Stimulated activated CD8-positive, alpha-beta memory T cell treated with anti-CD3 and anti-CD28 coated beads, Interleukin-2, amount 100 ng/mL, for 48 hours (primary cell): ENCODE measurements around the gene SLC44A3.

Source experiments
- DNase-seq, 2 donors: peaks; one replicate each; pipeline ENCODE4 v3.0.0-alpha.2; 2020; ENCODE audit warnings: low read depth in 2 of 2

The SLC44A3 gene

DNA sequence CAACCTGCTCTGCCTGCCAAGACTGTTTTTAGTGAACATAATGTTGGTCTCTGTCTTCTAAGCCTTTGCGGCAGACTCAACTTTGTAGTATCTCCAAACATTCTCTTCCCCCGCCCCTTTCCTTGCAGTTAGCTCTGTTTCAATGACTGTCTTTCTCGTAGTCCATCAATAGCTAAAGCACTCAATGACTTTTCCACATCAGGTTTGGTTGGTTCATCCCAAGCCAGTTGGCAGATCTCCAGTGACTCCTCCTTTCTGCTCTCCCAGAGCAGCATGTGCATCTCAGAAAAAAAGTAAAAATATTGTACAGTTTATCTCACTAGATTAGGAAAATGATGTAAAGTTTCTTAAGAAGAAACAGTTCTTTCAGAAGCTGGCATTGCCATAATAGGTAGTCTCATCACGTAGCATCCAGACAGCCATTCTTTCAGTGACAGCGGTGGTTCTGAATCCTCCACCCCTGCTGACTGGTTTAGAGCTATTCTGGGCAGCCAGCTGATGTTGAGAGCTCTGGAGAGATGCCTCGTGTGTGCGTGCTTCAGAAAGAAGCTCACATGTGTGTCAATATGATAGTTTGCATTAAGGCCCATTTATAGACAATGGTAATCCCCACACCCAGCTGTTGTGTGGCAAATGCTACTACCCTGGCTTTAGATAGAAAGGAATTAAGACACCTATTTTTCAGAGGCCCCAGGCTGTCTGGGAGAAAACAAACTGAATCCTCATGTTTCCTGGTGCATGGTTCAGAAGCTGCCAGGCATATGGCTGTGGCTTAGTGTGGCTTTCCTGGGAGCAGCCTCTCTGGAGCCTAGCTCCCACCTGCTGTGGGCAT, 53.6 kb downstream of the SLC44A3 start:
- no peak for DNase-seq

DNA sequence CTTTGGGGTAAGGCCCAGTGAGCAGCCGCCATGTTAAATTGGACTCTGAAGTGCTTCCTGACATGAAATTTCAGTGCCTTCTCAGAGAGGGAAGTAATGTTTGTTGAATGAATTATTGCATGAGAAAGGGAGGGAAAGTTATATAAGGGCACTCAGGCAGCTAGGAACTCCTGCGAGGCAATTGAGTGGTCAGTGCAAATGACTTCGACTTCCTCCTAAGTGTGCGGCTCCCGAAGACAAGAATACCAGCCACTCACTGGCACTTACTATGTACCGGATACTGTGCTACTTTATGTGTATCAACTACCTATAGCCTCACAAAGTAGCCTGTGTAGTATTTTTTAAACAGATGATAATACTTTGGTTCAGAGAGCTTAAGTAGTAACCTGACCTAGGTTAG, 54.3 kb downstream of the SLC44A3 start:
- DNase-seq = no peak

DNA sequence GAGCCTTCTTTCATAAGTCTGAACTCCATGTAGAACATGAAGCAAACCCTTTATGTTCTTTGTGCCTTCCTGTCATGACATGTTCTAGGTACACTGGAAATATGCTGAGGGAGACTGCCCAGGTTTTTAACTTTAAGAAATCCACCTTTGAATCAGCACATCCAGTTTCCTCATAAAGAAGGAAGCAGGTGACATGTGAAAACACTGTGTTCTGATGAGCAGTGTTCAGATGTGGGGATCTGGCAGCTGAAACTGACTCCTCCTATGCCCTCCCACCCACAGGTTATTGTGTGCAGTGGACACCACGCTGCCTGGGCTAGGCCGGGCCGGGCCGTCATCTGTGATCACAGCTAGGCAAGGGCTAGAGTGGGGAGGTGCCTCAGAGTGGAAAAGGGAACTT, 55.6 kb downstream of the SLC44A3 start:
- no peak for DNase-seq

DNA sequence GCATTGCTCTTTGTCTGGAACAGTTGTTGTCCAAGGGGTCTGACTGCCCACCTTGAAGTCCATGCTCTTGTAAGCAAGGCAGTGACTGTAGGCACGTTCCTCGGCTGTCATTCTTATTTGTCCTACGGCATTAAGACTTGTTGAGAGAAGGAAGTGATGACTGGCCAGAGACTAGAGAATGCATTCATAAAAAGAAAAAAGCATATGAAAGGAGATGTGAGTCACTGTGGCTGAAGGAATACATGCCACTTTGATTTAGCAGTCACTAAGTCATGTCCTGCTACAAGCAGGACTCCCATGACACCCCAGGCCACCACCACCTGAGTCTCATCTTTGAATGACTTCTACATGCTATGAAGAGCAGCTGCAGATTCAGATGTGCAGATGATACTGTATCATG, 56.2 kb downstream of the SLC44A3 start:
- DNase-seq = no peak

DNA sequence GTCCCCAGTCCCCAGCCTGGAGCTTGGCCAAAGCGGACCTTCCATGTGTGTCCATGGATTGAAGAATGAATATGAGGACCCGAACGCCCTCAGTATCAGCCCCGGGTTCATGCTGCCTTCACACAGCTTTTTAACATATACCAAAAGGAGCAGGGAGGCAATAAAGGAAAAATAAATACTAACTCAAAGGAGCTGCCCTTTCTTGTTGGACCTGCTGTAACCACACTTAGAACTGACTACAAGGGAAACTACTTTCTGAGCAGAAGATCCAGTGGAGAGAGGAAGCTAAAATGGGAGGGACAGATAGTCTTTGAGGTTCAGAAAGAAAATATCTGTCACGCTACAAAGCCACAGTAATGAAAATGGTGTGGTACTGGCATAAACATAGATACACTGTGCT, 58.2 kb downstream of the SLC44A3 start:
- DNase-seq = no peak

DNA sequence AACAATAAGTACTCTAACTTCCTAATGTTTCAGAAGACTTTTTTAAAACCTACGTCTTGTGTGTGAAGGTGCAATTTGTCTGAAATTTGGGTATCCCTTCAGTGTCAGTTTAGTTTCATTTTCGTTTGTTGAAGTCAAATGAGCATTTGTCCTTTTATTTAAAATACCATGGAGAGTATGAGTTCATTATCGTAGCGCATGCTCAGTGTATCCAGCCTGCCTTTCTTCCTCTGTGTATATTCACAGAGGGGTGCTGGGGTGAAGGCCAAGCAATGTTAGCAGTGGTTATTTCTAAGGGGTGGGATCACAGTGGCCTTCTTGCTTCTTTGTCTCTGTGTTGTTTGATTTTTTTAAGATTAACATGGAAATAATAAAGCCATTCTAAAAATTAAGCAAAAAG, 63.5 kb downstream of the SLC44A3 start:
- DNase-seq = no peak

DNA sequence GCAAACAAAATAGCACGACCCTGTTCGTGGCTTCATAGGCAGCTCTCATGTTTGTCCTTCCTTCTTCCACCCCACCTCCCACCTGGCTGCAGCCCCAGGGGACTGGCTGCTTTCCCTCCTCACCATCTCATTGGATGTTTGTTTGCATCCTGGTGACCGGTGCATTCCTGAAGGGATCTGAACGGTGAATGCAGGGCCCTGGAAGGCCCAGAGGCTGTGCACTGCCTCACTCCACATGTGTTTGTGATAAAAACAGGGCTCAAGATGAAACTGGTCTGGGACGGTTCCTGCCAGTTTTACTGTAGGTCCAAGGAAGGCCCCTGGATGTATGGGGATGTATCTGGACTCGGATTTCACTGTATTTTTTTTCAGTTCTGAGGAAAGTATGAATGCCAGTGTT, 63.9 kb downstream of the SLC44A3 start:
- no peak for DNase-seq

DNA sequence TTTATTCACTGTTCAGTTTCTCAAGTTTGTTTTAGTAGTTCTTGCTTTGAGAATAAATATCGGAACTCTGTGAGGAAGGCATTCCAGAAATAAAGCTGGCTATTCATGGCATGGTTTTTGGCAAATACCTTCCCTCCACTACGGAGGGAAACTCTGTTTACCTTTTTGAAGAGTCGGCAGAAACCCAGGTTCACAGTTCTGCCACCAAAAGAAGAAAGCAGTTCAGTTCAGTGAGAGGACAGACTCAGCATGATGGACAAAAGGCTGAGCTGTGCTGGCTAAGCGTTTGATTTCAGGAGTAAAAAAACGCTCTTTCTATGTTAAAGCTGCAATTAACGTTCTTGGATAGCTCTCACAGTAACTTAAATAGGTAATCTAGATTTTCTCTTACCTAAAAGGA, 64.3 kb downstream of the SLC44A3 start:
- no peak for DNase-seq

DNA sequence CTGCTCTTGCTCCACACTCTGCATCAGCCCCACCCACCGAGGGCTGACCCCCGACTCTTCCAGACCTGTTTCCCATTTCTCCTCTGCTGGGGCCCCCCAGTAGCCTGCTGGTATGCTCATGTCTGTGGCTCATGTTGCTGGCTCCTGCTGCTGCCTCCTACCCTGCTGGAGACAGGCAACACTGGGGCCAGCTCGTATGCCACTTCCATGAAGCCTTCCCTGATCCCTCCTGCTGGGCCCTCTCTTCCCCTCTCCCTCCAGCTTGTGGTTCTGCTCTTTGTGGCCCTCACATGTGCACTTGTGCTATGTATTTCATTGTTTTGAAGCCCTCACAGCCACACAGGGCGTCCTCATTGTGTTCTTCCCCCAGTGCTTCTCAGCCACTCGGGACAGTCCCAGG, 66.2 kb downstream of the SLC44A3 start:
- DNase-seq = no peak

DNA sequence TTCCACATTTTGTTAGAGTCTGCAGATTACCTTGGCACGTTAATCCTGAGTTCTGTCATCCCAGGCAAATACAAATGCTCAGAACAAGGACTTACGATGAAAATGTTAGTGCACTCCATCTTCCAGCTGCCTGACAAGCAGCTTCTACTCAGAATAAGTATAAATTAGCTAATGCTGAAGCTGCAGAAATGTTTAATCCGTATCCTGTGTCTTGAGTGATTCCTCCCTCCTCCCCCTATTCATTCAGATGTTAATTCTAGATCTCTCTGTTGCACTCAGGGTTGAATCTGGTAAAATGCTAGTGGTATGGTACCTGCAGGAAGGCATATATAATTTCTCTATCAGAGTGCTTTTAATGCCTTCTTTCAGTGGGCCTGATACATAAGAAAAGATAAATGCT, 66.9 kb downstream of the SLC44A3 start:
- no peak for DNase-seq

DNA sequence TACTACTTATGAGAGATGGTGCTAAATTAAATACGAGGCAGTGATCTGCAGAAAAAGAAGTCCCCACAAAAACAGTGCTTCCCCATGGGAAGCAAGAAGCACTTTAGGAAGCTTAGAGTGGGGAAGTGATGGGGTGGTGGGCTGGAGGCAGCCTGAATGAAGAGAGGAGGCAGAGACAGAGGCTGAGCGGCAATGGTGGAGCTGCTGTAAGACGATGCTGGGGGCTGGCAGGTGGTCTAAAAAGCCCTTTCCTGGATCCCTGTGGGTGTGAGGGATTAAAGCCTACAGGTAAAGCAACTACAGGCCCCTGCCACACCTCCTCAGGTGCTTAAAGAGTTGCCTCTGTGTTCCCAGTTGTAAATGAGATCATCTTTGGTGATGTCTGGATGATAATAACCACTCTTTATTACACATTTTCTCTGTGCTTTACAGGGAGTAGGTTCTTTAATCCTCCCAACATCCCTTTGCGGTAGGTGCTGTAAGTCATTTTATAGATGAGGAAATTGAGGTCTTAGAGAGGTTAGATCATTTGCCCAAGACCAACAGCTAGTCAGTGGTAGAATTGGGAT, 67.5 kb downstream of the SLC44A3 start:
- DNase-seq = no peak

DNA sequence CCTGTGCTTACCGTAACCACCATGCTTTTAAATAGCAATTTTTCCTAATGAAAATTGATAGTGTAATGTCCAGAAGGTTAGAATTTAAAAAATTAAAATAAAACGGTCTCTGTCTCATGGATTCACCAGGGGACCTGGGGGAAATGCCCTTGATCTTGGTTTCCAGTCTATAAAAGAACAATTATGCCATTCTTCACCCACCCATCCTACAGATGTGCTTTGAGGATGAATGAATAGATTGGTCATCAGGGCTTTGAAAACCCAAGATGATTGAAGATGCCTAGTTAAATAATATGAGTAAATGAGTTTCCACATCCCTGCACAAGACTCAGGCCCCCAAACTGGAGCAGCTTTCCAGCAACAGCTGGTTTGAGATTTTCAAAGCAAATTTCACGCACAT, 68.0 kb downstream of the SLC44A3 start:
- DNase-seq = no peak

DNA sequence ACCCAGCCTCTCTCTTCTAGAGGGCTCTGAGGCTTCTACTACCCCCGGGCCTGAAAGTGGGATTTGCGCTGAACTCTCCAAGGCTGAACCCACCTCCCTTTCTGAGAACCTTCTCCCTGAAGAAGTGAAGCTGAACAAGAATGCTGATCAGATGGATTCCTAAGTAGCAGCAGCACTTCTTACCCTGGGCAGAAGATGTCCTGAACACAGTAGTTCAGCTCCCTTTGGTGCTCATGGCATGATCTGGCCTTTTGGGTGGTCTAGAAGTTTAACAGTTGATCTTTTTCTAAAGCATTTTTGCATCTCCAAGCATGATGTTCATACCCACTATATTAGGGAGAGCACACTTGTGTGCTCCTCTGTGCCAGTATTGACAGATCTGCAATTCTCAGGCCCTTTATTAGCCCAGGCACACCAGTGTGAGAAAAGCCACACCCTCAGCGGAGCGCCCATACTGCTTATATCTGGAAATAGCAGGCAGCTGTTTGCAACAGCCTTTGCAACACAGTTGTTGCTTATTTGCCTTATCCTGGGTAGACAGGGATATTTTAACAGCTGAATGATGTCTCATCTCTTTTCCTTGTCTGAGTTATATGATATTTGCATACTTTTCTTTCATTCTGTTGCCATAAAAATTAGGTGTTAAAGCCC, 72.6 kb downstream of the SLC44A3 start:
- DNase-seq = no peak

DNA sequence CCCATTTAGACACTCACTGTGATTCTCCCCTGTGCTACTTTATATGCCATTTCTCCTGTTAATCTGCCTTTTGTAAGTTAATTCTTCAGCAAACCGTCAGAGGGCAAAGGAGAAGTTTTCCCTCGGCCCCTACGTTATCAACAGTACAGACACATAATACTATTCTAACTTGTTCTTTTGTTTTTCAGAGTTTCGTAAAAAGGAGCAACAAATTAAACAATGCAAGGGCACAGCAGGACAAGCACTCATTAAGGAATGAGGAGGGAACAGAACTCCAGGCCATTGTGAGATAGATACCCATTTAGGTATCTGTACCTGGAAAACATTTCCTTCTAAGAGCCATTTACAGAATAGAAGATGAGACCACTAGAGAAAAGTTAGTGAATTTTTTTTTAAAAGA, 74.5 kb downstream of the SLC44A3 start:
- DNase-seq = no peak

DNA sequence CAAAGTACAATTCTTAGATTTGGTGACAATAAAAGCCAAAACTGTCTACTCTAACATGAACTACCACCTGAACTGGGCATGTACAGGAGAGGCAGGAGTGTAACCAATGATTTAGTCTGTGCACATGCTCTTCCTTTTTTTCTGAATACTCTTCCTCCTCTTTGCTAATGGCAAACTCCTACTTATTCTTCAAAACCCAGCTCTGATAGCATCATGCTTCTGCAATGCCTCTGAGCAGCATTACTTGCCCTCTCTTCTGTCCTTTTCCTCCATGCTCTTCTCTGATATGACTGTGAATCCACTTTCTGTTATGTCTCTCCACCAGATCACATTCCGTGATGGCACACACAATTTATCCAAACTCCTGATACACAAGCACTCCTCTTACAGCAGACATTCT, 75.4 kb downstream of the SLC44A3 start:
- DNase-seq = no peak

DNA sequence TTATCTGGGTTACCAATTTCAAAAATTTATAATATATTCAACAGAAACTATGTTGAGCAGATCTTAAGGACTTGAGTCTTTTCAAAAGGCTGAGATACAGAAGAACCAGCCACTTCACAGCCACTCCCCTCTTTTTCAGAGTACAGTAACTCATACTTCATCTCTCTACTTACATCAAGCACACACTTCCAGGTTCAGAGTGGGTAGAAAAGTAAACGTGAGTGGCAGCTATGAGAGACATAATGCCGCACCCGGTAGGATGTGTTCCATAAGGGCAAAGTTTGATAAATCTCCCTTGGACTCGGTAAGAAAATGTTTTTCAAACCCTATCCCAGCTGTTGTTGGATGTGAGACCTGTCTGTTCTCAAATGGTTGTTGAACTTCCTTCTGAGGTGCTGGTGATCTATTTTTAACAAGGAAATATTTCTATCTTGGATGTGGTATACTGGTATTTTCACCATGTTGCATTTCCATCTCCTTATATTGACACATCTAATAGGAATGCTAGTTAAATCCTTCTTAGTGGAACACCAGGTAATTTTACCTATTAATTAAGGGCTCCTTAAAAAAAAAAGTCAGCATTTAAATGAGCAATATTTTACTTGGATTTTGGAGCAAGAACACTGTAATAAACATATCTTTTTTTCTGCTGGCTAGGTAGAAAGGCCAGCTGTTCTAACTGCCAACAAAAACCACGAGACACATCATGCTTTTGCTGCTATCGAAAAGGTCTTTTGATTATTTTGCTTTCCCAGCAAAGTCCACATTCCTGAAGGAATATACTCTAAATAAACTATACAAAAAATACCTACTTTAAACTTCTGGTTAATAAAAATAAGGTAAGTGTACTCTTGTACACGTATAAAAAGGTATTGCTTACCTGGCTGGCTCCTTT, 78.6 kb downstream of the SLC44A3 start:
- DNase-seq = no peak

DNA sequence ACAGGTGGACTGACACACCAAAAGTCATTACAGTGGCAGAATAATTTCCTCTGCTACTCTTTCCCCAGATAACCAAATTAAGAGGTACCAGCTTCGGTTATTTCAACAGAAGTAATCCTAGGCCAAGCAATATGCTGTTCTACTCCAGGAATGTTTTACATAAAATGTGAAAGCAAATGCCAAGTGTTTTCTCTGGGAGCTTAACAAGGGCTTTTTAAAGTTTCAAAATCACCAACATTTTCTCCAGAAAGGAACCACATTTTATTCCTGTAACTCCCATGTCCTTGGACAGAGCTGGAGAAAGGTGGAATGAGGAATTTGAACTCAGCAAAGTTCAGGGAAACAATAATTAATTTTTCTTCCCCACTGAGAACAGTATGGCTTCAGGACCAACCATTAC, 79.6 kb downstream of the SLC44A3 start:
- DNase-seq = no peak

DNA sequence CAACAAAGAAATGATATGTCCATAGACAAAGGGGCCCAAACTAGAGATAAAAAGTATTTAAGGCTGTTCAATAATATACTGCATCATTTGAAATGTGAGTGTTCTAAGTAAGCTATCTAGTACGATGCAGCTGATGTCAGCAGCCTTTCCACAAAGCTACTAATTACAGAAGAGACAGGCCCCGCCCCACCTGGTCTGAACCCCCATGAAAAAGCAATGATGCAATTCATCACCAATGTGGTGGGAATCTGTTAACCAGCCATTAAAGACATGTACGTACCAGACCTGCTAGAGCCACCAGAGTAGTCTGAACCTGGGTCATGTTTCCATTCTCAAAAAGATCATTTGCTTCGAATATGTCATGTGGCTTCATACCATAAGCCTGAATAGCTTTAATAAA, 81.7 kb downstream of the SLC44A3 start:
- no peak for DNase-seq

DNA sequence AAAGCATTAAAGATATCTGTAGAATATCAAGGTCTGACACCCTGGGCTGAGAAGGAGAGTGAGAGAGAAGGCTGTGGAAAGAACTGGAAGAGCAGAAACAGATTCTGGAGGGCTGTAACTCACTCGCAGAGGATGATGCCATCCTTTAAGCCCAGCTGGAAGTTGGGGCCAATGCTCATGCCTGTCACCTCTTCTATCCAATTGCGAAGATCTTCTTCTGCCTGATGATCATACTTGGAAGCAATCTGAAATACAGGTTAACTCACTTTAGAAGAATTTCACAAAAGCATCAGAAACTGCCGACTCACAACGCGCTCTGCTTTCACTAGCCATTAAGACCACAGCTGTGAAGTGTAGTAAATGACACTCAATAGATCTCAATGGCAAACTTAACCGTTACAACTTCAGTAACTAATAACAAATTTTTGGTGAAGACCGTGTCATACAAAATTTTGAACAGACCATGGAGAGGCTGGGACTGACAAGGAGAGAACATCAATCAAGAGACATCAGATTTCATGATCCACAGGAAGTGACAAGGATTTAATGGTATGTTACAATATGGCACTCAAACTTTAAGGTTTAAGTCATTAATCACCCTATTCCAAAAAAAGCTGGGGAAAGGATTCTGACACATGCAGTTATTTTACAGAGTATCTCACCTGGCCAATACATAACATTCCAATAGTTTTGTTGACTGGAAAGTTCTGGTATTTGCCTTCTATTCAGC, 83.3 kb downstream of the SLC44A3 start:
- DNase-seq = no peak

DNA sequence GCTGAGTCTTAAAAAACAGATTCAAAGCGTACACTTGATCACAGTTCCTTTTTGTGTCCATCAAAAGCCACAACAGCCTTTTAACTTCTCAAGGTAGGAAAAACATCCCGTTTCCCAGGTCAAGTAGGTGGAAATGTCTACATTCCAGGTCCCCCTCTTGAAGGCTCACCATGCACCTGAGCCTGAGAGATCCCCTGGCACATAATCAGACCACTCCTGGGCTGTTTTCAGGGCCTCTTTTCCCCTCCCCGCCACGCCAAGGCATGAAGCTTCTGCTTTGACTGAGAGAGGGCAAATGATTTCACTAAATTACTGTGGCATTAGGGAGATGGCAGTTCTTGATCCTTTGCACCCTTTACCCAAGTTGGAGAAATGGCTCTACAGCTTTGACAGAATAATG, 85.0 kb downstream of the SLC44A3 start:
- DNase-seq = no peak

DNA sequence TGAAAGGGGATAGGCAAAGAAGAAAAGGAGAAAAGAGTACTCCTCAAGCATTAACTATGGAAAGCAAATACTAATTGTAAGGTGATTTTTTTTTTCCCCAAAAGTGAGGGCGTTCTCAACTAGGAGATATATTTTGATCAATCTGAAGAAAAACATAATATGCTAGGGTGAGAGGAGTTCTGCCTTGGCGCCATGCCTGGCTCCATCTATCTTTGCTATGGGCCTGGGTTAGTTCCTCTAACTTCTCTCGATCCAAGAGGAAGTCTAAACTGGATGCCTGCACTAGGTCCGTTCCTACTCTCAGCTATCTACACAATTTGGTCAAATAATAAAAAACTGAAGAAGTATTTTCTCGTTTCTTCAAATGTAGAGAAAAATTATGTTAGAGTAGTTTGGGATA, 86.2 kb downstream of the SLC44A3 start:
- DNase-seq = no peak

DNA sequence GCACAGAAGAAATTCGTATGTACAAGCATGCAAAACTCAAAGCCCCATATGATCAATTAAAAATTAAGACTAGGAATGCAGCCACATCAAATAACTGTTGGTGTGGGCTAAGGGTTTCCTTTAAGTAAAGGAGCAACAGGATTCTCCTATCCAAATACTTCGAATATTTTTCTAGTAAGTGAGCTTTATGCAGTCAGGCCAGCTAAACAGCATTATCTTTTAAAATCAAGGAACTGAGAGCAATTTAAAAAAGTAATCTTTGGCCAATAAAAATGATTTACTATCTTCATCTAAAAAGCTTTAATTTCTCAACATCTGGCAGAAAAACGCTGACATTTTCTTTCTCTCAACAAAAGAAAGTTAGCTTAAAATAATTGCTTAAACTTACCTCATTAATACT, 87.0 kb downstream of the SLC44A3 start:
- no peak for DNase-seq
